ENCODE results near the gene PRPH2.
"Not testable (repeated sequence)": the region's sequence is repeated elsewhere in the genome, so short reads cannot be mapped to it uniquely, and the experiment has no call there.

The PRPH2 gene

DNA sequence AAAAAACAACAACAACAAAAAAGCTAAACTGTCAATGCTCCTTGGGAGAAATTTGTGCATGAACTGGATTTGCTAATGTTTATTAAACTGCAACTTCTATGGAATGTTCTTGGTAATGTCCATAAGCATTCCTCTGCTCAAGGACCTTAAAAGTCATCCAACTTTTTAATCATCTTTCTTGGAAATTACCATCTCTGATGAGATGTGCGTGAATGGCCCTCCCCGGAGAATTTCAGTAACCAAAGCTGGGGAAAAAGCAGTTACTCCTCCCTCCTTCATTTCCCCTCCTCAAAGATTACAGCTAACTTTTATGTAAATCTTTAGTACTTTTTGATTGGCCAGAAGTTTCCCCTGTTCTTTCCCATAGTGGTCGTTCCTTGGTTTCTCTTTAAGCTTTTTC is 18.3 kb upstream of the PRPH2 start:
- no peak for DNase-seq

DNA sequence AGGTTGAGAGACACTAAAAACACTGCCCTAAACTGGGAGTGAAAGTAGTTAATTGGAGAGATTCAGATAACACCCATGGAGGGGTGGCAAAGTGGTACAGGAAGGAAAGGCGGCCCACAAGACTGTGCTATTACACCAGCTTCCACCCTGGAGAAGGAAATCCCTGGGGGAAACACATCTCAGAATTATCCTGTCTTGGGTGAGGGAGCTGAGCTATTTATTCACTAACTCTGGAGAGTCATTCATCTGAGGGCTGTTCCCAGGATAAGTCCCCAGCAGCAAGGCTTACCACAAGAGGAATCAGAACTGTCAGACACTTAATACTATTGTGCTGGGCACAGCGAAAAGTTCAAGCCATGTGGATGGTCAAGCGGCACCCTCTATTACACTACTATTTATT is 13.6 kb upstream of the PRPH2 start:
- DNase-seq, result no peak

DNA sequence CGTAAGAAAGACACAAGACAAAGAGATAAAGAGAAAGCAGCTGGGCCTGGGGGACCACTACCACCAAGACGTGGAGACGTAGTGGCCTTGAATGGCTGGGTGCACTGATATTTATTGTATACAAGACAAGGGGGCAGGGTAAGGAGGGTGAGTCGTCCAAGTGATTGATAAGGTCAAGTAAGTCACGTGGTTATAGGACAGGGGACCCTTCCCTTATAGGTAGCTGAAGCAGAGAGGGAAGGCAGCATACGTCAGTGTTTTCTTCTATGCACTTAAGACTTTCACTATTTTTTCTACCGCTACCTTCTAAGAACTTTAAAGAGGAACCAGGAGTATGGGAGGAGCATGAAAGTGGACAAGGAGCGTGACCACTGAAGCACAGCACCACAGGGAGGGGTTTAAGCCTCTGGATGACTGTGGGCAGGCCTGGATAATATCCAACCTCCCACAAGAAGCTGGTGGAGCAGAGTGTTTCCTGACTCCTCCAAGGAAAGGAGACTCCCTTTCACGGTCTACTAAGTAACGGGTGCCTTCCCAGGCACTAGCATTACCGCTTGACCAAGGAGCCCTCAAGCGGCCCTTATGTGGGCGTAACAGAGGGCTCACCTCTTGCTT is 11.6 kb upstream of the PRPH2 start:
- DNase-seq, result not testable (repeated sequence)

DNA sequence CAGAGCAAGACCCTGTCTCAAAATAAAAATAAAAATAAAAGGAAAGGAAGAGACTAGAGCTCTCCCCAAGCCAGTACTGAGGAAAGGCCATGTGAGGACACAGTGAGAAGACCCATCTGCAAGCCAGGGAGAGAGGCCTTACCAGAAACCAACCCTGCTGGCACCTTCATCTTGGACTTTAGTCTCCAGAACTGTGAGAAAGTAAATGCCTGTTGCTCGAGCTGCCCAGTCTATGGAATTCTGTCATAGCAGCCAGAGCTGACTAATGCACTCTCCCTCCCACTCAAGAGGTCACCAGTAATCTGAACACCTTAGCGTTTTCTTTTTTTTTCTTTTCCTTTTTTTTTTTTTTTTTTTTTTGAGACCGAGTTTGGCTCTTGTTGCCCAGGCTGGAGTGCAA is 7.3 kb upstream of the PRPH2 start:
- no peak for DNase-seq

DNA sequence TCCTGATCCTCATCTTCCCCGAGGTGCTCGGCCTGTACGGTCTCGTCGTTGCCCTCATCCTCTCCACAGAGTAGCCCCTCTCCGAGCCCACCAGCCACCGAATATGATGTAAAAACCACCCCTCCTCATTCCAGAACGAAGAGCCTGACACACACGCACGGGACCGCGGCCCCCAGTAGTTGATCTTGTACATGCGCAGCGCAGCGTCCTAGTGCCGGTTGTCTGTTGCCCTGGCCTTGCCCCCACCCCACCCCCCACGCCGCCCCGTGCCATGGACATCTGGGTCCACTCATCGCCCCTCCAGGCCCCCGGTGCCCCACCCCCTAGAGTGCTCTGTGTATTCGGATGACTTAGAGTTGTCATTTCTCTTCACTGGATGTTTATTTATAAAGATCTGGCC is 5.2 kb upstream of the PRPH2 start:
- no peak for DNase-seq

DNA sequence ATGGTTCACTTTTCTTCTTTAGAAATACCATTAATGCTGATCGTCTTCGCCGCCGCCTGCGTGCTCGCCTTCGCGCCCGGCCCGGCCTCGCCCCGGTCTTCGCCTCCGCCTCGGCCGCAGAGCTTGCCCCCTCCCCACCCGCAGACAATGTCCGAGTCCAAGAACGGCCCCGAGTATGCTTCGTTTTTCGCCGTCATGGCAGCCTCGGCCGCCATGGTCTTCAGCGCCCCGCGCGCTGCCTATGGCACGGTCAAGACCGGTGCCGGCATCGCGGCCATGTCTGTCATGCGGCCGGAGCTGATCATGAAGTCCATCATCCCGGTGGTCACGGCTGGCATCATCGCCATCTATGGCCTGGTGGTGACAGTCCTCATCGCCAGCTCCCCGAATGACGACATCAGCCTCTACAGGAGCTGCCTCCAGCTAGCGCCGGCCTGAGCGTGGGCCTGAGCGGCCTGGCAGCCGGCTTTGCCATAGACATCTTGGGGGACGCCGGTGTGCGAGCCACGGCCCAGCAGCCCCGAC is 4.8 kb upstream of the PRPH2 start:
- DNase-seq, result peak; percentile 44

DNA sequence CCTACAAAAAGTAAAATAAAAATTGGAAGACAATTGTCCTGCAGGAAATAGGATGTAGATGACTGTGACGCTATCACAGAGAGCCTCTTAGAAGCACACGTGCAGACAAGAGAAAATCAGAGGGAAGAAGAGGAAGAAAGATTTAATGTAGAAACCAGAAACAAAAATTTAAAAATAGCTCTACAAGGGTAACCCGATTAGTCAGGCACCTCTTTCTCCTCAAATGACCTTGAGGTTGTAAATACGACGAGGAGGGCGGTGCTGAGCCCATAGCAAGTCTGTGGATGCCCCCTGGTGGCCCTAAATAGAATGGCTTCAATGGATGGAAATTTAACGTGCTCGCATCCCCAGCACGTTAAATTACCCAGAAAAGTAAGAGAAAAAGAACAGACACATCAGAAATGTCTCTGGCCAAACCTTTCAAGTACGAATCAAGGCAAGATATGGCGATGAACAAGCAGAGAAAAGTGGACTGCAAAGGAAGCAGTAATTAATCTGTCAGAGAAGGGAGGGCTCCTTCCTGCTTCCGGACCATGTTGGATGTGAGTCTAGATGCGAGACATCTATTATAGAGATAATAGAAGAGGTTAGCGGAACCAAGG is 4.2 kb upstream of the PRPH2 start:
- DNase-seq, result peak; percentile 81

DNA sequence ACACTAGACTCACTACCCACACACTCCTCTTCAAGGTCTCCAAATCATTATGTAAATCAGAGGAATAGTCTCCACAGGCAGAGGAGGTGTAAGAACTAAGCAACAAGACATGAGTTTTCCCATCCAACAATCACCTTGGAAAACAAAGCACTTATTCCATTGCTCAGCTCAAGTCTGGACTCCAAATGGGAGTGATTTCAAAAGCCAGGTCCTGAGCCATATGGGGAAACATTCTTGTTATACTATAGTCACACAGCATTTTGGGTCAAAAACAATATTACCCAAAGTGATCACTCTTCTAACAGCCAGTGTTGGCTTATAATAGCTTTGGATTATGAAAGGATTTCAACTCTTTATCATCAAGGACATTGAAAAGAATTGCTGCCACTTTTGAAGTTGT is 3.6 kb upstream of the PRPH2 start:
- no peak for DNase-seq

DNA sequence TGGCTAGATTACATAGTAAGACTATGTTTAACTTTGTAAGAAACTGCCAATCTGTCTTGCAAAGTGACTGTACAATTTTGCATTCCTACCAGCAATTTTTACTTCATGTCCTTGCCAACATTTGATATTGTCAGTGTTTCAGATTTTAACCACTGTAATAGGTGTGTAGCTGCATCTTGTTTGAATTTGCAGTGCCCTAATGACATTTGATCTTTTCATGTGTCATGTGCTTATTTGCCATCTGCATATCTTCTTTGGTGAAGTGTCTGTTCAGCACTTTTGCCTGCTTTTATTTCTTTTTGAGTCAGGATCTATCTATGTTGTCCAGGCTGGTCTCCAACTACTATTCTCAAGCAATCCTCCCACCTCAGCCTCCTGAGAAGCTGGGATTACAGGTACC is 2.4 kb upstream of the PRPH2 start:
- DNase-seq, result no peak

DNA sequence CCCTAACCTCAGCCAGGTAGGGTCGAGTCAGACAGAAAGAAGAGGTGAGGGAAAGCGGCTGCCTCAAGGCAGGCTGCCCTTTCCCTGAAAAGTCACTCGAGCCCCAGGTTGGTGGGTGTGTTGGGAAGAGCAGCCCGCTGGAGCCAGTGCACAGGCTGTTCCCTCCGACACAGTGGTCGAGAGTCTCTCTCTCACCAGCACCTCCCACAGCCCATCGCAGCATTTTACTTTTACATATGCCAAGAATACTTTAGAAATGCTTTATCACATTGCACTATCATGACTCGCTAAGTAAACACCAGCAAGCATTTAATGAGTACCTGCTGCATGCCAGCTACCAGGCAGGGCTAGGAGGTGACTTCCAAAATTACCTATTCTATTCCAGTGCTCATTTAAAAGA is 1.7 kb downstream of the PRPH2 start:
- DNase-seq, result no peak

DNA sequence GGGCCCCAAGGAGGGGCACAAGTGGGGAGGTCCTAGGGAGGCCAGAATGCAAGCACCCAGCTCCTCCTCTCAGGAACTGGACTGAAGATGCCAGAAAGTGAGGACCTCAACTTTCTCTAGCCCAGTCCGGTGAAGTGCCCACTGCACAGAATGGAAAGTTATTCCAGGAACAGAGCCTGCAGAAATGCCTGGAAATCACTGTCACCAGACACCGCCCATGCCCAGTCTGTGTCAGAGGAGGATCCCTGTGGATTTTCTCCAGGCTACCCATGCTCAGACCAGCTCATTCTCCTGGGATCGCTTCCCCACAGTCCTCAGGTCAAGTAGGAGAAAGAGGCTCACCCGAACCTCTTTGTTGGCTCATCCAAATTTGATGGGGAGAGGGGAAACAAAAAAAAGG is 6.5 kb downstream of the PRPH2 start:
- DNase-seq, result no peak

DNA sequence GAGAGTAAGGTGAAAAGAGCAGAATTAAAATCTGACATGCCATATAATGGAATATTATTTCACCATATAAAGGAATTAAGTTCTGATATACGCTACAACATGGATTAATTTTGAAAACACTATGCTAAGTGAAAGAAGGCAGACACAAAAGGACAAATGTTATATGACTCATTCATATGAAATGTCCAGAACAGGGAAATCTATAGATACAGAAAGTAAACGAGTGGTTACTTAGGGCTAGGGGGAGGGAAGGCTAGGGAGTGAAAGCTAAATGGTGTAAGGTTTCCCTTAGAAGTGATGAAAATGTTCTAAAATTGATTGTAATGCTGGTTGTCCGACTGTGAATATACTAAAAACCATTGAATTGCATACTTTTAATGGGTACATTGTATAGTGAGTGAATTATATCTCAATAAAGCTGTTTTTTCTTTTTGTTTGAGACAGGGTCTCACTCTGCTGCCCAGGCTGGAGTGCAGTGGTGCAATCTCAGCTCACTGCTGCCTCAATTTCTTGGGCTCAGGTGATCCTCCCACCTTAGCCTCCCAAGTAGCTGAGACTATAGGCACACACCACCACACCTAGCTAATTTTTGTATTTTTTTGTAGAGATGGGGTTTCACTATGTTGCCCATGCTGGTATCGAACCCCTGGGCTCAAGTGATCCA is 8.2 kb downstream of the PRPH2 start:
- no peak for DNase-seq

DNA sequence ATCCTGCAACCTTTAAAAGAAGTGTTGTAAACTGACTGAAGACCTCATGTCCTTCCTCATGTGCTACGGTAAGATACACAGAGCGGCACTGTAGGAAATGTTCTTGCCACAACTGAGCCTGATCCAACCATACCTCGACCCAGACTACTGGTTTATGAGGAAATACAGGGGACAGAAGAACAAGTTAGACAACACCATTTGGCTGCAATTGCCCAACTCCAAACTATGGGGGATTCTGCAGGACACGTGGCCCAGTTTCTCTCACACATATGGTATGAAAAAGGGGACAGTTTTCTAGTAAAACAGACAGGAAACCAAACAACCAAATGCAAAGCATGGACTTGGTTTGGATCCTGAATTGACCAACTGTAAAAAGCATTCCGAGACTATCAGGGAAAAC is 10.5 kb downstream of the PRPH2 start:
- DNase-seq, result no peak

DNA sequence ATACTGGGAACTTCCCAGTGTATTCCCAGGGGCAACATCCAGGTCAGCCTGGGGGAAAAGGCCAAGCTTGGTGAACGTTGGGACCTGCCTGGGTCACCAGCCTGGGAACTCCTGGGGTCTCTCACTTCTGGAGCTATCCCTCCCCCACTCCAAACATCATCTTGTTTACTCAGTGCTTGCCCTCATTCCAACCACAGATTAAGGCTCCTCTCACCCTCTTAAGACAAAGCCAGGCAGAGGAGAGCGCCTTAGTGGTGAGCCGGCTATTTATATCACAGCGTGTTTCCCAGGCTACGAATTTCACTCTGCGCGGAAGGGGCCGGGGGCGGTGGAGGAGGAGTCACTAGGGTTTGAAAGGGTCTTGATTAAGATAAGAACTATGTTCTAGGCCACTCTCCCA is 12.1 kb downstream of the PRPH2 start:
- no peak for DNase-seq

DNA sequence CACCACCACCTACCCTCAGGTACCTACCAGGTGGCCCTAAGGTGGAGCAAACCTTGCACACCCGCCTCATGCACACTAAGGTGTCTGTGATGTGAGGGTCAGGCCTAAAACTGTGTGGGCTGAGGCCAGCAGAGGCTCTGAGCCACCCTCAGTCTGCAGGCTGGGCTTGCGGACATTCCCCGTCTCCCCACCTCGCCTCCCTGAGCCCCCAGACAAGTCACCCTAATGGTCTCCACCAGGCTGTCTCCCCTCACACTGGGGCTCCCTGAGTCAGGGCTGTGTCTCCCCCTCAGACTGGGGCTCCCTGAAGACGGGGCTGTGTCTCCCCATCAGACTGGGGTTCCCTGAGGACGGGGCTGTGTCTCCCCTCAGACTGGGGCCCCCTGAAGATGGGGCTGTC is 12.5 kb downstream of the PRPH2 start:
- DNase-seq, result no peak

DNA sequence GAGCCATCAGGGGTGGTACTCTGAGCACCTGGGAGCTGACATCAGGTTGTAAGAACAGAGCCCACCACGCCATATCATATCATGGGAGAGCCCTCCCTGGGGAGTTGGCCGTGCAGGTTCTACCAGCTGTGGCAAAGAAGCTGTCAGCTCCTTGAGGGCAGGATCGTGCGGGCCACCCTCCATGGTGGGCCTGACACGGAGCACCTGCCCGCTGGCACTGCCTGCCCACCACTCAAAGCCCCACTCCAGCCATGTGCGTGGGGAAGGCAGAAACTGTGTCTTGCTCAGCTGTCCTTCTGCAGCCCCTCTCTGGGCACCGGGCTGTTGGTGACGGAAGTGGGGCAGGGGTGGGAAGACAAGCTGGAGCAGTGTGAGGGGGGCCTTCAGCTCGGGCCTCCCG is 14.3 kb downstream of the PRPH2 start:
- DNase-seq, result no peak

DNA sequence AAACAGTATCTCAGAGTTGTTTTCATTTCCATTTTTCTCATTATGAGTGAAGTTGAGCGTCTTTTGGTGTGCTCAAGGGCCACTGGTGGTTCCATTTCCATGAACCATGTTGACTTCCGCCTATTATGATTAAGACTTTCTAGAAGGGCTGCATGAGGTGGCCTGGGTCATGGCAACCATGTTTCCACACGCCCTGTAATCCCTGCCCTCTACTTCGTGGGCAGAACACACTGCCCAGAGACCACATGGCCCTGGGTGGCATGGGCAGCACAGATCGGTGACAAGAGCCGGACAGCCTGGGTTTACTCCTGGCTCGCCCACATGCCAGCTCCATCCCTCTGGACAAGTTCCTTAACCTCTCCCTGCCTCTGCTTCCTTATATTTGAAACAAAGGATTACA is 14.8 kb downstream of the PRPH2 start:
- no peak for DNase-seq

DNA sequence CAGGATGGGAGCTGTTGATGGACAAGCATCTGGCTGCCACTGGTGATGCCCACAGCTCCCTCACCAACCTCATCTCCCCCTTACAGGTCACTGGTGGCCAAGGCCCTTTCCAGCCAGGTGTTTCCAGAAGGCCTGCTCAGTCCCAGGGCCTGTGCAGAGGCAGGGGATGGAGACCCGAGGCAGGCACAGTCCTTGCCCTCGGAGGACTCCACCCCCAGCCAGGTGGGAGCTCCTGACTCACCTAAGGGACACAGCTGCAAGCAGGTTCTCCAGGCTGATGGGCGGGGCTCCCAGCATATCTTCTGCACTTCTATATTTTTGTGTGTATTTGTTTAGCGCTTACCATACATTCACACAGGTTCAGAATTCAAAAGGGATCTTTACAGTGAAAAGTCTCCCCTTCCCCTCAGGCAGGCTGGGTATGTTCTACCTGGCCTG is 17.4 kb downstream of the PRPH2 start:
- no peak for DNase-seq

DNA sequence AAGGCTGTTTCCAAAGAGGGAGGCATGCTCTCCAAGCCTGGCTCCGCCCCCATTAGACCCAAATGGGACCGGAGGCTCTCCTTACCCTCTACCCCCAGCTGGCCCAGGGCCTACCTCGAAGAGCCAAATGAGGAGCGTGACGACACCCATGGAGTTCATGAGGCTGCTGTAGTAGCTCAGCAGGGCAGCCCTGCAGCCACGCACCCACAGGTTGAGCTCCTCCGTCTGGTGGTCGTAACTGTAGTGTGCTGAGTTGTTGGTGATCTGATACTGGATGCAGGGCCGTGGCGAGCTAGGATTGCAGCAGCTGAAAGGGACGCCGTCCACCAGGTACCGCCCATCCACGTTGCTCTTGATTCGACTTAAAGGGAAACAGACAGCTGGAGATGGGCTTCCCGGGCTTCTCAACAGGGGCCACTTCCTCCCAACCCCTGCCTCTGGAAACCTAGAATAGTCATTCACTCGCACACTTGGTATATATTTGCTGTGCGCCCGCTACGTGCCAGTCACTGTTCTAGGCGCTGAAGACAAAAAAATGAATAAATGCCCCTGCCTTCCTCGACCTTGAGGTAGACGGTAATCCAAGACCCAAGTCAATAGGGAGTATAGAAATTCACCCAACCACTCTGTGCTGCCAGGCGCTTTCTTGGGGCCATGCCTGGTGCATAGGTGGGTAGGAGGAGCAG is 18.0 kb downstream of the PRPH2 start:
- no peak for DNase-seq

DNA sequence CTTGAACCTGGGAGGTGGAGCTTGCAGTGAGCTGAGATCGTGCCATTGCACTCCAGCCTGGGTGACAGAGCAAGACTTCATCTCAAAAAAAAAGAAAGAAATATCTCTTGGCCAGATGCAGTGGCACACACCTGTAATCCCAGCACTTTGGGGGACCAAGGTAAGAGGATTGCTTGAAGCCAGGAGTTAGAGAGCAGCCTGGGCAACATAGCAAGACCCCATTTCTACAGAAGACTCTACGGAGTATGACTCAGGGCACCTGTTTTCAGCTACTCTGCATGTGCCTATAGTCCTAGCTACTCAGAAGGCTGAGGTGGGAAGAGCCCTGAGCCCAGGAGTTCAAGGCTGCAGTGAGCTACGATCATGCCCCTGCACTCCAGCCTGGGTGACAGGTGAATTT is 19.6 kb downstream of the PRPH2 start:
- not testable (repeated sequence) for DNase-seq

DNA sequence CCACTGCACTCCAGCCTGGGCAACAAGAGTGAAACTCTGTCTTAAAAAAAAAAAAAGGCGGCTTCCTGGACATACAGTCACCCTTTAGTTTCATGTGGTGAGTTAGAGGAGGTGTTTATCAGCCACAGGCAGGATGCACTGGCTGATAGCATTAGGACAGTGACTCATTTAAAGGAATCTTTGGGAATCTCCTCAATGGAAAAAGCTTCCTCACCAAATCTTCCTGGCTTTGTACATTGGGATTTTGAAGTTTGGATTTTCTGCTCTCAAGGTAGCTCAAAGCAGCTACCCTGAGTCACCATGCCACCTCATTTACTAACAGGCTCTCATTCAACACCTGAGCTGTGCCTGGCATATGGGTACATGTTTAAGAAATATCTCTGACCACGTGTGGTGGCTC is 20.2 kb downstream of the PRPH2 start:
- no peak for DNase-seq

DNA sequence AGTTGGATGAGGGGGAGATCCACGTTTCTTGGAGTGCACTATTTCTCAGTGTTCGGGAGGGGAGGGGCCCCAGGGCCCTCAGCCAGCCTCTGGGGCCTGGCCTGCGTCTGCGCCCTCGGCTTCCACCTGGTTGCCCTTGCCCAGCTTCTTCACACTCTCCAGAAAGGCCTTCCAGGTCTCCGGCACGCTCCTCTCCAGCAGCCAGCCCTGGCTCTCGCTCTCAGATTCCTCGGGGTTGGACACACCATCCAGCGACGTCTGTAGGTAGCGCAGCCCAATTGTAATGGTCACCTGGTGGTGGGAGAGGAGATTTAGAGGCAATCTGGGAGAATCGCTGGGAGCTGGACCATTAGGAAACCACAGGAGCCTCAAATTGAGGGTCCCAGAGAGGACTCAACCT is 24.2 kb downstream of the PRPH2 start:
- DNase-seq, result no peak

DNA sequence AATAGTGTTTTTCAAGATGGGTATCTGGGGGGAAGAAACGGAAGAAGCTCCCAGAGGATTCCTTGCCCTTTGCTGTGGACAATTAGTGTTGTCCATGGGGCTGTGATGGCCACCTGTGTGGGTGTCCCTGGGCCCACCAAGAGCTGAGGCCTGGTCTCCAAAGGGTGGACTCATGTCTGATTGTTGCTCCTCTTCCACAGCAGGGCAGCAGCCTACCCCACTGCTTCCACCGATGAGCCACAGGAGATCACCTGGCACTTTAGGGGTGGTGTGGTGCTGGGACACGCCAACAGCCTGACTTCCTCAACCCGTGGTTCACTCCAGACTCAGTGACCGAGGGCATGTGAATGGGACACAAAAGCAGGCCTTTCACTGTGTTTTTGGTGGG is 25.1 kb downstream of the PRPH2 start:
- no peak for DNase-seq

All from midbrain (tissue), 1 donor.